Activated gamma-delta T cell (primary cell): ENCODE measurements around the gene EFCAB6.

Experiments
- DNase-seq: peaks from one replicate; lab custom pipeline; 2025; lab: John Stamatoyannopoulos, UW
- total RNA-seq, 2 donors: gene quantifications; one replicate each; lab custom pipeline; 2026; lab: John Stamatoyannopoulos, UW

Gene EFCAB6, protein sequence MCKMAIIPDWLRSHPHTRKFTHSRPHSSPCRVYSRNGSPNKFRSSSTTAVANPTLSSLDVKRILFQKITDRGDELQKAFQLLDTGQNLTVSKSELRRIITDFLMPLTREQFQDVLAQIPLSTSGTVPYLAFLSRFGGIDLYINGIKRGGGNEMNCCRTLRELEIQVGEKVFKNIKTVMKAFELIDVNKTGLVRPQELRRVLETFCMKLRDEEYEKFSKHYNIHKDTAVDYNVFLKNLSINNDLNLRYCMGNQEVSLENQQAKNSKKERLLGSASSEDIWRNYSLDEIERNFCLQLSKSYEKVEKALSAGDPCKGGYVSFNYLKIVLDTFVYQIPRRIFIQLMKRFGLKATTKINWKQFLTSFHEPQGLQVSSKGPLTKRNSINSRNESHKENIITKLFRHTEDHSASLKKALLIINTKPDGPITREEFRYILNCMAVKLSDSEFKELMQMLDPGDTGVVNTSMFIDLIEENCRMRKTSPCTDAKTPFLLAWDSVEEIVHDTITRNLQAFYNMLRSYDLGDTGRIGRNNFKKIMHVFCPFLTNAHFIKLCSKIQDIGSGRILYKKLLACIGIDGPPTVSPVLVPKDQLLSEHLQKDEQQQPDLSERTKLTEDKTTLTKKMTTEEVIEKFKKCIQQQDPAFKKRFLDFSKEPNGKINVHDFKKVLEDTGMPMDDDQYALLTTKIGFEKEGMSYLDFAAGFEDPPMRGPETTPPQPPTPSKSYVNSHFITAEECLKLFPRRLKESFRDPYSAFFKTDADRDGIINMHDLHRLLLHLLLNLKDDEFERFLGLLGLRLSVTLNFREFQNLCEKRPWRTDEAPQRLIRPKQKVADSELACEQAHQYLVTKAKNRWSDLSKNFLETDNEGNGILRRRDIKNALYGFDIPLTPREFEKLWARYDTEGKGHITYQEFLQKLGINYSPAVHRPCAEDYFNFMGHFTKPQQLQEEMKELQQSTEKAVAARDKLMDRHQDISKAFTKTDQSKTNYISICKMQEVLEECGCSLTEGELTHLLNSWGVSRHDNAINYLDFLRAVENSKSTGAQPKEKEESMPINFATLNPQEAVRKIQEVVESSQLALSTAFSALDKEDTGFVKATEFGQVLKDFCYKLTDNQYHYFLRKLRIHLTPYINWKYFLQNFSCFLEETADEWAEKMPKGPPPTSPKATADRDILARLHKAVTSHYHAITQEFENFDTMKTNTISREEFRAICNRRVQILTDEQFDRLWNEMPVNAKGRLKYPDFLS (N-terminal part only)
- total RNA-seq = 0.56 to 0.74 reads per million in 2 donors

- DNase-seq = peak; percentile 42
Measured at GRCh38 chr22:43812149-43812842, at the start of gene EFCAB6. Gene EFCAB6 (minus strand): TSS chr22:43812305. CDS start chr22:43782318, 29,987 bp downstream.

GRCh38 chr22:43861529-43861928, 49.4 kb upstream of the EFCAB6 start:
- no peak for DNase-seq

GRCh38 chr22:43860831-43861230, 48.7 kb upstream of the EFCAB6 start:
- no peak for DNase-seq

- DNase-seq = no peak
Measured at GRCh38 chr22:43860126-43860525, 48.0 kb upstream of the EFCAB6 start.

- DNase-seq = no peak
Measured at GRCh38 chr22:43859621-43860020, 47.5 kb upstream of the EFCAB6 start.

- no peak for DNase-seq
Measured at GRCh38 chr22:43859176-43859575, 47.1 kb upstream of the EFCAB6 start.

- DNase-seq = no peak
Measured at GRCh38 chr22:43858156-43858895, 46.2 kb upstream of the EFCAB6 start.

GRCh38 chr22:43857367-43857766, 45.3 kb upstream of the EFCAB6 start:
- no peak for DNase-seq

DNA sequence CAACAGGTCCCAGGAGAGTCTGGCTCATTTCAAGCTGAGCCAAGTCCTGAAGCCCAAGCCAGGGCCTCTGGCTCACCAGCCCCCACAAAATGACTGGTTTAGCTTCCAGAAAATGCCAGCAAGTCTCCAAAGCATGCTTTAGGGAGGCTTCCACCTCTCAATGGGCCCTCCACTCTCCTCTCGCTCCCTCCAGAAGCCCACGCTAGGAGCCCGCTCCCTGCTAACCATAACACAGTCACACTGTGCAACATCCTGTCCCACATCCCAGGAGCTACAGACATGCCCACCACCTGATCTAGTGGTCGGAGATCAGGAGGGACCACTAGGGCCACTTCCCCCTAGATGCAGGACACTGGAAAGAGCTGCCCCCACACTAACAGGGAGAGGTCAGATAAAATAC, 43.3 kb upstream of the EFCAB6 start:
- DNase-seq = no peak

DNA sequence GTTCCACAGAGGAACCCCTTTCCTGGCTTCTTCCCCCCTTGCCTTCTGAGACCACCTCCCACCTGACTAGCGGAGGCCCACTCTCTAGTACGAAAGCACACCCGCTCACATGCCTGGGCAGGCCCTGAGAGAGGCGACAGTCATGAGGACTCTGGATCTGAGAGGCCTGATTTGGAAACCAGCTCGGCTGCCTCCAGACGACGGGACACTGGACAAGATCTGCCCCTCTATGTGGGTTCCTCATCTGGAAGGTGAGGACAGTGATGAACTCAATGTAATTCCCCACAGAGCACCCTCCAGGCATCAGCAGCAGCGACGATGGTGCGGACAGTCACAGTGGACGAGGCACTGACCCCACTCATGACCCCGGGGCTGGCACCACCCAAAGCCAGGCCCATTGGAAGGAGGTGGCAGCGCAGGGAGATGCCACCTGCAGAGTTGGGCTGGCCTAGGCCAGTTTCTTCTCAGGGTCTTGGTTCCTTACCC, 42.7 kb upstream of the EFCAB6 start:
- DNase-seq = no peak

DNA sequence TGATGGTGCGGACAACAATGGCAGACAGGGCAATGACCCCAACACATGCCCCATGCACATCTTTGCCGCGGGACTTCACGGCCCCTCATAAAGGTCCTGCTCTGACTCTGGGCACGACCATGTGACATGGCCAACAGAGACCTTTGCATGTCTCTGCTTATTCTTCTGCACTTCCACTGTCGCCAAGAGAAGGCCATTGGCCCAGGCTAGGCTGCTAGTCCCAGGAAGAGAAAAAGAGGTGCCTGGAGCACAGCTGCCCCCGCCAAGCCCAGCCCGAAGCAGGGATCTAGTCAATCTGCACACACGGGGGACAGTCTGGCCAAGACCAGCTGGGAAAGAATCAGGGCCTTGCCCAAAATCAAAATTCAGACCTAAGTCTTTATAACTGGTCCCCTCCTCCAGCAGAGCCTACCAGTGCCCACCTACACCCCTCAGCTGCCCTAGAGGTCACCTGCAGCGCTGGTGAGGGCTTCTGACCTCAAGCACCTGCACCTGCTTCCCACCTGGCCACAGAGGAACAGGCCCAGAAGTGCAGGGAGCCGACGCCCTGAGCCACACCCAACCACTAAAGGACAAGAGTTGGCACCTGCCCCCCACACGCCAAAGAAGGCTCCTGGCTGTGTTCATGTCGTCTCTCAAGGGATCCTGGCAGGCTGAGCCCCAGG, 42.1 kb upstream of the EFCAB6 start:
- DNase-seq = no peak

DNA sequence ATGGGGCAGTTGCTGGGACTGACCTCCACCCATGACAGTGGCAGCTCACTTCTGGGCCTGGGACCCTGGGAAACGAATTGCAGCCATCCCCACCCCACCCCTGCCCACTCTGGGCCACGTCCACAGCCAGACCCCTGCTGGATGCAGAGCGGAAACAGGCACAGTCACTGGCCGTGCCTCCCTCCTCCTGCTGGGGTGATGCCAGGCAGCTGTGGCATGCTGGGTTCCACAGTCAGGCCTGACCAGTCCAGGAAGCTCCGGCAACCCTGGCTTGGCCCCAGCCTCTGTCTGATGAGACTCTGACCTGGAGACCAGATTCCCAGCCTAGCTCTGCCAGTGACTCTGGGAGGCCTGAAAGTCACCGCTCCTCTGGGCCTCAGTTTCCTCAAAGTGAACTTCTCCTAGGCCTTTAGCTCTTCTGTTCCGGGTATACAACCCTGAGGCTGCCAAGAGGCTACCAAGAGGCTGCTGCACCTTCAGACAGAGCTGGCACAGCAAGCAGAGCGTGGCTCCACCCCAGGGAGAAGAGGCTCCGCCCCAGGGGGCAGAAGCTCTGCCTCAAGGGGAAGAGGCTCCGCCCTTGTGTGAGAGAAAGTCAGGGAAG, 41.3 kb upstream of the EFCAB6 start:
- no peak for DNase-seq

DNA sequence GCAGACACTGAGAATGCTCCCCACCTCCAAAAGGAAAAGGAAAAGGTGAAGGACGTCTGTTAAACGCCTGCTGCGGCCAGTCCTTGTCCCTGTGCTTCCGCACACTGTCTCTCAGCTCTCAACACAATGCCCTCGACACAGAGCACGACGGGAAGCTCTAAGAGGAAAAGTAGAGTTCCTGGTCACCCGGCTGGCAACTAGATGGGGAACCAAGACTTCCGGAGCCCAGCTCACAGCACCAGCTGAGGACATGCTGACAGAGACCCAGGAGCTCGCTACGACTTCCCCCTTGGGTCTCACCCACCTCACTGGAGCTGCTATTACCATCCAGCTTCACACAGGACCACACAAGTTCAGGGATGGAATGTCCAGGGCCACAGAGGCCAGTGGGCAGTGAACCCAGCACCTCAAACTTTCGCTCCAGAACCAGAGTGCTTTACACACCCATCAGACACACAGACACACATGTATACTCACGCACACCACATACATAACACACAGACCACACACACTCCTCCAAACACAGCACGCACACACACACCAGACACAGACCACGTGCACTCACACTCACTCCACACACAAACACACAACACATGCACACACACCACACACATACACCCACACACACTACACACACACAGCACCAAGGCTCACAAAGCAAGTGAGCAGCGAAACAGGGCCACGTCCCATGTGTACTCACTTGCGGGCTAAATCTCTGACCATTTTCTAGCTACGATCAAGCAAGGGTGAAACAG, 40.6 kb upstream of the EFCAB6 start:
- DNase-seq = no peak

DNA sequence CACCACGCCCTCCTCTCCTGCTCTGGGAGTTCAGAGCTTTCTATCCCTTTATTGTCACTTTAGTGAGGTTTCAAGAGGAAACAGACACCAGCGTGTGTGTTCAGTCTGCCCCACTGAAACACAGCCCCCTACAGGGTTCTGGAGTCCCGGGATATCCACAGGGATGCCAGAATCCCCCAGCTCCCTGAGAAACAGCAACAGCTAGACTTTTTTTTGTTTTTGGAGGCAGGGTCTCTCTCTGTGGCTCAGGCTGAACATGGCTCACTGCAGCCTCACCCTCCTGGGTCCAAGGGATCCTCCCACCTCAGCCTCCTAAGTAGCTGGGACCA, 39.8 kb upstream of the EFCAB6 start:
- no peak for DNase-seq

- no peak for DNase-seq
Measured at GRCh38 chr22:43851058-43851978, 39.2 kb upstream of the EFCAB6 start.

DNA sequence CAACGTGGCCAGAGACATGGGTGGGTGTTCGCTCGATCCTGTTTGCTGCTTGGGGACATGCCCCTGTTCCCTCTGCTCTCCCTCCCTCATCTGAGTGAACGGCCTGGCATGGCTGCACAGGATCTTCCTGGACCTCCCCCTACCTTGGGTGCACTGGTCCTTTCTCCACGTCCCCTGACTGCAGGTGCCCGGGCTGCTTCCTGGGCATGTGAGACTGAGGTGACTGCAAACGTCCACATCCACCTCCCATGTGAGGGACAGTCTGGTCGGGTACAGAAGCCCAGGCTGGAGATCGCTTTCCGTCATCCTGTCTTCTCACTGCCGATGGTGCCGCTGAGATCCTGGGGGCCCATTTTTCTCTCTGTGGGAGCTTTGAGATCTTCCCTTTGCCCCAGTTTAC, 38.4 kb upstream of the EFCAB6 start:
- no peak for DNase-seq

GRCh38 chr22:43849731-43850130, 37.6 kb upstream of the EFCAB6 start:
- DNase-seq = no peak
